SU-DHL-6 (cell line): Measurements from ENCODE around the gene LY6G5B.

ENCODE experiments used
- H2AFZ ChIP-seq: fragments of 200-600 bp; sonication (generic); 2 replicates; pipeline ENCODE4 v1.6.1; 2014; ENCODE audit warnings: low read depth, mild to moderate bottlenecking, moderate library complexity, mixed read lengths, antibody characterized with exemption, low read length; ENCODE audit not compliant: severe bottlenecking
- H3F3A ChIP-seq: fragments of 200-600 bp; shearing (Covaris generic); 2 replicates; pipeline ENCODE4 v1.6.0; 2016; ENCODE audit warnings: antibody characterized with exemption, mild to moderate bottlenecking; ENCODE audit not compliant: insufficient read depth
- H3K27ac ChIP-seq: fragments of 200-600 bp; sonication (generic); 2 replicates; pipeline ENCODE4 v1.5.1; 2016; ENCODE audit warnings: low read depth, mild to moderate bottlenecking, low read length, moderate library complexity, mixed read lengths
- H3K27me3 ChIP-seq: fragments of 200-600 bp; sonication (generic), shearing (Covaris generic); 2 replicates; pipeline ENCODE4 v1.6.0; 2014; ENCODE audit warnings: mild to moderate bottlenecking, low read length
- H3K36me3 ChIP-seq: fragments of 200-600 bp; sonication (generic); 2 replicates; pipeline ENCODE4 v1.6.1; 2014; ENCODE audit warnings: mild to moderate bottlenecking, low read length, mixed read lengths
- H3K4me2 ChIP-seq: fragments of 300-600, 200-600 bp; shearing (Covaris generic), sonication (generic); 2 replicates; pipeline ENCODE4 v1.6.0; 2014; ENCODE audit warnings: low read length, low read depth, mild to moderate bottlenecking; ENCODE audit not compliant: poor library complexity, severe bottlenecking
- H3K4me3 ChIP-seq: fragments of 200-600 bp; sonication (generic); 2 replicates; pipeline ENCODE4 v1.5.1; 2014; ENCODE audit warnings: antibody characterized with exemption, low read length, mild to moderate bottlenecking, mixed read lengths; ENCODE audit not compliant: insufficient read depth, poor library complexity, severe bottlenecking
- H3K79me2 ChIP-seq: fragments of 200-600 bp; sonication (generic); 2 replicates; pipeline ENCODE4 v1.6.1; 2014; ENCODE audit warnings: mild to moderate bottlenecking, low read length, moderate library complexity; ENCODE audit not compliant: insufficient read depth
- H3K9ac ChIP-seq: fragments of 200-600 bp; sonication (generic); 2 replicates; pipeline ENCODE4 v1.7.0; 2014; ENCODE audit warnings: mild to moderate bottlenecking, low read length
- H3K9me2 ChIP-seq: fragments of 200-600 bp; sonication (generic); replicated peaks from 2 replicates; pipeline ENCODE4 v1.6.1; 2014; ENCODE audit warnings: low read length; ENCODE audit not compliant: insufficient read depth
- H3K9me3 ChIP-seq: fragments of 200-600 bp; sonication (generic); 2 replicates; pipeline ENCODE4 v1.6.1; 2014; ENCODE audit warnings: low read length, mixed read lengths; ENCODE audit not compliant: insufficient read depth
- H4K20me1 ChIP-seq: fragments of 200-600 bp; sonication (generic); 2 replicates; pipeline ENCODE4 v1.6.1; 2014; ENCODE audit warnings: low read depth, mild to moderate bottlenecking, antibody characterized with exemption, low read length, moderate library complexity, mixed read lengths
- EZH2phosphoT487 ChIP-seq: fragments of 200-600 bp; sonication (generic), shearing (Covaris generic); conservative IDR thresholded peaks from 2 replicates; pipeline ENCODE4 v1.6.1; 2018; ENCODE audit warnings: mild to moderate bottlenecking, antibody characterized with exemption, low read length, moderate library complexity, mixed read lengths
- TF ChIP-seq, protein P1 (sequence below): fragments of 200-600 bp; sonication (generic); IDR thresholded peaks from one replicate; pipeline ENCODE4 v1.5.1; 2017; ENCODE audit warnings: antibody characterized with exemption, mild to moderate bottlenecking, low read length, moderate library complexity; ENCODE audit not compliant: insufficient read depth, poor library complexity, severe bottlenecking

Gene LY6G5B

DNA sequence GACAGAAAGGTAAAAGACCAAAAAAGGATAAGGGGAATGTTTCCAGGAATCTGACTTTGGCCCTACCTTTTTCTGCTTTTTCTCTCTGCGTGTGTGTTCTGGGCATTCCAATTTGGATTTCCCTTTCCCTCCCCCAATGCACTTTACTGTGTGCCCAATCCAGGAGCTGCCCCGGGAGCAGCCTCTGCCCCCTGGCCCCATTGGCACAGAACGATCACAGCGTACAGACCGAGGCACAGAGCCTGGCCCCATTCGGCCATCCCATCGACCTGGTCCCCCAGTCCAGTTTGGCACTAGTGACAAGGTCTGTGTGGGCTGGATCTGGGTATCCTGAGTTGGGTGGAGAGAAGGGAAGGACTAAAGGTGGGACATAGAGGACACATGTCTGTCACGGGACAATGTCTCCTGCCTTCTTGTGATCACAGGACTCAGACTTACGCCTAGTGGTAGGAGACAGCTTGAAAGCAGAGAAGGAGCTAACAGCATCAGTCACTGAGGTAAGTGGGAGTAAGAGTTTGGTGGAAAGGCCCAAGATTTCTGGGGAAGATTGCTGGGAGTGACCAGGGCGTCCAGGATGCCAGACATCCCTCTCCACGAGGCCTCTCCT, 34.7 kb upstream of the LY6G5B start:
- Histone ChIP-seq H3K27ac (no peak overlapping the region), H2AFZ (no peak overlapping the region), H3K9me2 (no peaks in the 10 kb centered on the region), H3K9ac (no peak overlapping the region), H3K79me2 (0 out of 2 replicates have a peak, but pooled peaks cover 4% of the 10 kb centered on the region), H3K27me3 (no peaks in the 10 kb centered on the region), H4K20me1 (no peaks in the 10 kb centered on the region; the same call in 1 of the 2 replicates), H3K36me3 (peaks cover 37% of the 10 kb centered on the region; the same call in 1 of the 2 replicates), H3K9me3 (no peaks in the 10 kb centered on the region), H3K4me2 (no peak overlapping the region), H3K4me3 (no peak overlapping the region), H3F3A (peaks cover 57% of the 10 kb centered on the region)
- no peak for TF ChIP-seq EZH2phosphoT487
- TF ChIP-seq, protein P1, sequence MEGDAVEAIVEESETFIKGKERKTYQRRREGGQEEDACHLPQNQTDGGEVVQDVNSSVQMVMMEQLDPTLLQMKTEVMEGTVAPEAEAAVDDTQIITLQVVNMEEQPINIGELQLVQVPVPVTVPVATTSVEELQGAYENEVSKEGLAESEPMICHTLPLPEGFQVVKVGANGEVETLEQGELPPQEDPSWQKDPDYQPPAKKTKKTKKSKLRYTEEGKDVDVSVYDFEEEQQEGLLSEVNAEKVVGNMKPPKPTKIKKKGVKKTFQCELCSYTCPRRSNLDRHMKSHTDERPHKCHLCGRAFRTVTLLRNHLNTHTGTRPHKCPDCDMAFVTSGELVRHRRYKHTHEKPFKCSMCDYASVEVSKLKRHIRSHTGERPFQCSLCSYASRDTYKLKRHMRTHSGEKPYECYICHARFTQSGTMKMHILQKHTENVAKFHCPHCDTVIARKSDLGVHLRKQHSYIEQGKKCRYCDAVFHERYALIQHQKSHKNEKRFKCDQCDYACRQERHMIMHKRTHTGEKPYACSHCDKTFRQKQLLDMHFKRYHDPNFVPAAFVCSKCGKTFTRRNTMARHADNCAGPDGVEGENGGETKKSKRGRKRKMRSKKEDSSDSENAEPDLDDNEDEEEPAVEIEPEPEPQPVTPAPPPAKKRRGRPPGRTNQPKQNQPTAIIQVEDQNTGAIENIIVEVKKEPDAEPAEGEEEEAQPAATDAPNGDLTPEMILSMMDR = no peak

DNA sequence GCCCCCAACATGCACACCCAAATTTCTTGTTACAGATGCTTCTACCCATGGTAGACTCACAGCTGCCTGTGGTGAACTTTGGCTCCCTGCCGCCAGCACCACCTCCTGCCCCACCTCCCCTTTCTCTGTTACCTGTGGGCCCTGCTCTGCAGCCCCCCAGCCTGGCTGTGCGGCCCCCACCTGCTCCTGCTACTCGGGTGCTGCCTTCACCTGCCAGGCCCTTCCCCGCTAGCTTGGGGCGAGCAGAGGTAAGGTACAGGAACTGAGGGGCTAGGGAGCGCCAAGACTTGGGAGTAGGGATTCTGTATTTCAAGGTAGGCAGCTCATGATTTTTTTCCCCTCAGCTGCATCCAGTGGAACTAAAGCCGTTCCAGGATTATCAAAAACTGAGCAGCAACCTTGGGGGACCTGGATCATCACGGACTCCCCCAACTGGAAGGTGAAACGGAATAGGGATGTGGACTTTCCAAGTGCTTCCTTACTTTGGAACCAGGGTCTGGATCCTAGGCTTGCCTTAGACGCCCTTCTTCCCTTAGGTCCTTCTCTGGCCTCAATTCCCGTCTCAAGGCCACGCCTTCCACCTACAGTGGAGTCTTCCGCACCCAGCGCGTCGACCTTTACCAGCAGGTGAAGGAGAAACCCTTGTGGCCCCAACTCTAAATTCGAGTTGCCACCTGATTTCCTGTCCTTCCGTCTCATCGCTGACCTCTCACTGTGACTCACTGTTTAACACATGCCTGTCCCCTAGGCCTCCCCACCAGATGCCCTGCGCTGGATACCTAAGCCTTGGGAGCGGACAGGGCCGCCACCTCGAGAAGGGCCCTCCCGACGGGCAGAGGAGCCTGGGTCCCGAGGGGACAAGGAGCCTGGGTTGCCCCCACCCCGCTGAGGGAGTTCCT, 32.8 kb upstream of the LY6G5B start:
- no peak overlapping the region for H3K9ac ChIP-seq
- H3F3A ChIP-seq = peaks cover 57% of the 10 kb centered on the region
- H3K9me3 ChIP-seq = no peaks in the 10 kb centered on the region
- no peak overlapping the region for H3K4me2 ChIP-seq
- peaks cover 27% of the 10 kb centered on the region; the same call in 1 of the 2 replicates for H3K36me3 ChIP-seq
- H3K27me3 ChIP-seq = no peaks in the 10 kb centered on the region
- 0 out of 2 replicates have a peak, but pooled peaks cover 3% of the 10 kb centered on the region for H3K79me2 ChIP-seq
- no peak overlapping the region for H3K4me3 ChIP-seq
- no peak overlapping the region for H3K27ac ChIP-seq
- no peaks in the 10 kb centered on the region; the same call in 1 of the 2 replicates for H4K20me1 ChIP-seq
- no peaks in the 10 kb centered on the region for H3K9me2 ChIP-seq
- TF ChIP-seq EZH2phosphoT487 = no peak
- TF ChIP-seq, protein P1 = no peak
- H2AFZ ChIP-seq = no peak overlapping the region

DNA sequence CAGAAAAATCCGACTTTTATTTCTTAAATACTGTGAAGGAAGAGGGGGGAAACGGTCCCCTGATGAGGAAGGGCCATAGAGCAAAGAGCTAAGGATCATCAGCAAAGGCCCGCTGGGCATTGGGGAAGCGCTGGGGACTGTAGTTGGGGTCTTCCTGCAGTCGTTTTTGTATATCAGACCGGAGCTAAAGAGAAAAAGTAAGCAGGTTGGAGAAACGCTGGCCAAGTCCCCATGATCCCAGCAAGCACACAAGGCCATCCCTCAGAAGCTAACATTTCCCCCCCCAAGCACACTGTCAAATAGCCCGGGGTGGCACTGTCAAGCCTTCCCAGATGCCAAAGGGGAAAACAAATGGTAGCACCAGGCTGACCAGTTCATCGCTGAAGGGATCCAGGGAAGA, 30.7 kb upstream of the LY6G5B start:
- Histone ChIP-seq H3K9me3 (no peaks in the 10 kb centered on the region), H2AFZ (no peak overlapping the region), H3K27ac (no peak overlapping the region), H3K4me2 (no peak overlapping the region), H3K4me3 (no peak overlapping the region), H4K20me1 (no peaks in the 10 kb centered on the region), H3K79me2 (no peaks in the 10 kb centered on the region), H3F3A (peaks cover 50% of the 10 kb centered on the region), H3K9me2 (no peaks in the 10 kb centered on the region), H3K36me3 (peaks cover 18% of the 10 kb centered on the region; the same call in 1 of the 2 replicates), H3K9ac (no peak overlapping the region), H3K27me3 (no peaks in the 10 kb centered on the region)
- TF ChIP-seq, protein P1 = no peak
- TF ChIP-seq EZH2phosphoT487 = no peak
